Mucosa of descending colon (tissue), 3 donors: Measurements from ENCODE around the gene EFHC1. TPM values are rescaled to one million over a fixed set of nuclear protein-coding genes. Genes with fewer than 3 reads are reported as not detected.

Experiments used
- ATAC-seq: fragments of 200-7000 bp; cut with Tn5 transposase; one replicate; pipeline ENCODE4 v1.9.1; 2020; ENCODE audit warnings: mild to moderate bottlenecking, moderate library complexity
- DNase-seq, 3 donors: peaks; one replicate each; pipeline ENCODE4 v3.0.0-alpha.2; 2020
- H3K36me3 ChIP-seq: fragments of 200-600 bp; one replicate; pipeline ENCODE4 v1.8.0; 2021; ENCODE audit warnings: low read depth, mild to moderate bottlenecking
- H3K4me1 ChIP-seq: fragments of 200-600 bp; one replicate; pipeline ENCODE4 v1.8.0; 2021; ENCODE audit warnings: low read depth, mild to moderate bottlenecking
- H3K4me3 ChIP-seq: fragments of 200-600 bp; one replicate; pipeline ENCODE4 v1.8.0; 2021; ENCODE audit warnings: mild to moderate bottlenecking
- H3K9me3 ChIP-seq: fragments of 200-600 bp; one replicate; pipeline ENCODE4 v1.8.0; 2021; ENCODE audit warnings: mild to moderate bottlenecking
- intact Hi-C, 2 donors: fragments of 100-400 bp; cut with DNase I in 1 of 2; cut with micrococcal nuclease in 1 of 2; formaldehyde crosslinking; loops; one replicate each; pipeline versions ENCODE4 v1.11.0 to v1.11.1; 2022; cut with DNase I, micrococcal nuclease
- total RNA-seq, 3 donors: library from RNA; stranded (reverse); fragmentation: NEBNext Ultra II Directional in 2 of 3; extraction: Animal tissue kit (Norgen Biotek cat#: 25700) in 2 of 3; gene quantifications; one replicate each; pipeline versions ENCODE4 v1.2.1 to v1.2.4, GENCODE V29; 2021 to 2023
- TF ChIP-seq, protein P1 (sequence below): fragments of 200-600 bp; IDR thresholded peaks from one replicate; pipeline ENCODE4 v1.8.0; 2022; ENCODE audit warnings: antibody characterized with exemption, mild to moderate bottlenecking
- donor health status: DM: no; HTN: no; CAD: no; lungs with moderate emphysema.
- donor health status: DM: no; HTN: no; CAD: no.
- donor health status: DM: no; HTN: yes; CAD: no.

The EFHC1 gene
- total RNA-seq, 3 donors from 2014 or later = 10.8 to 22.2 (median 20.5) TPM

- ATAC-seq = no peak
- TF ChIP-seq, protein P1, sequence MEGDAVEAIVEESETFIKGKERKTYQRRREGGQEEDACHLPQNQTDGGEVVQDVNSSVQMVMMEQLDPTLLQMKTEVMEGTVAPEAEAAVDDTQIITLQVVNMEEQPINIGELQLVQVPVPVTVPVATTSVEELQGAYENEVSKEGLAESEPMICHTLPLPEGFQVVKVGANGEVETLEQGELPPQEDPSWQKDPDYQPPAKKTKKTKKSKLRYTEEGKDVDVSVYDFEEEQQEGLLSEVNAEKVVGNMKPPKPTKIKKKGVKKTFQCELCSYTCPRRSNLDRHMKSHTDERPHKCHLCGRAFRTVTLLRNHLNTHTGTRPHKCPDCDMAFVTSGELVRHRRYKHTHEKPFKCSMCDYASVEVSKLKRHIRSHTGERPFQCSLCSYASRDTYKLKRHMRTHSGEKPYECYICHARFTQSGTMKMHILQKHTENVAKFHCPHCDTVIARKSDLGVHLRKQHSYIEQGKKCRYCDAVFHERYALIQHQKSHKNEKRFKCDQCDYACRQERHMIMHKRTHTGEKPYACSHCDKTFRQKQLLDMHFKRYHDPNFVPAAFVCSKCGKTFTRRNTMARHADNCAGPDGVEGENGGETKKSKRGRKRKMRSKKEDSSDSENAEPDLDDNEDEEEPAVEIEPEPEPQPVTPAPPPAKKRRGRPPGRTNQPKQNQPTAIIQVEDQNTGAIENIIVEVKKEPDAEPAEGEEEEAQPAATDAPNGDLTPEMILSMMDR = no peak
- Histone ChIP-seq H3K36me3 (no peaks in the 10 kb centered on the region), H3K4me3 (no peak overlapping the region), H3K9me3 (no peaks in the 10 kb centered on the region), H3K4me1 (peaks cover 66% of the 10 kb centered on the region)
- intact Hi-C loops = no loop called here
- DNase-seq = no peak
Measured at GRCh38 chr6:52548999-52549398, 128.9 kb downstream of the EFHC1 start.

GRCh38 chr6:52549428-52549827, 129.3 kb downstream of the EFHC1 start:
- TF ChIP-seq, protein P1 = no peak
- no peak overlapping the region for H3K4me3 ChIP-seq
- H3K4me1 ChIP-seq = peaks cover 65% of the 10 kb centered on the region
- no peak for DNase-seq
- H3K9me3 ChIP-seq = no peaks in the 10 kb centered on the region
- H3K36me3 ChIP-seq = no peaks in the 10 kb centered on the region
- ATAC-seq = no peak
- intact Hi-C loops = no loop called here

DNA sequence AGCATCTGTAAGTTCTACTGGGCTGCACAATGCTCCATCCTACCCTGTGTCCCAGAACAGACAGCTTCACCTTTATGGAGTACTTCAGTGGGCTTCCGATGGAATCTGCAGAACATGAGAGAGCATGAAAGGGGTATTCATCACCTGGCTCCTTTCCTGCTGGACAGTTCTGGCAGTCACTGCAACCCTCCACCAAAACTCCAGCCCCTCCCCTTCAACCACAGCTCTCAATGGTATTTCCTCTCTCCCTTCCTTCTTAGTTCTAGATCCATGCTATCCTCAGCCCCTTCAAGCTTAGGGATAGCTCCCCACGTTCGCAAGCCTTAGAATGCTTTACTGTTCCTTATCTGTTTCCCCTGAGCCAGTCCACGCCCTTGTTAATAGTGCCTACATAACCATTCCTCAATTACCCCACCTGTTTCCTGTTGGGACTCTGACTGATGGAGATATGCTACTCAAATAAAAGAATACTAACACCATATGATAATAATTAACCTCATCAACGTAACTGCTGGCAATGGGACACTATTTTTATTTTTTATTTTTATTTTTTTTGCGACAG, 130.0 kb downstream of the EFHC1 start:
- intact Hi-C loops = no loop called here
- DNase-seq (no peak), ATAC-seq (peak; percentile 80)
- Histone ChIP-seq H3K9me3 (no peaks in the 10 kb centered on the region), H3K4me1 (peaks cover 59% of the 10 kb centered on the region), H3K4me3 (no peak overlapping the region), H3K36me3 (no peaks in the 10 kb centered on the region)
- TF ChIP-seq, protein P1 = no peak

- TF ChIP-seq, protein P1 = no peak
- ATAC-seq = no peak
- intact Hi-C loops = no loop called here
- Histone ChIP-seq H3K36me3 (no peaks in the 10 kb centered on the region), H3K9me3 (no peaks in the 10 kb centered on the region), H3K4me1 (peaks cover 58% of the 10 kb centered on the region), H3K4me3 (no peak overlapping the region)
- no peak for DNase-seq
Measured at GRCh38 chr6:52550870-52551269, 130.7 kb downstream of the EFHC1 start.

- intact Hi-C loops = no loop called here
- H3K9me3 ChIP-seq = no peaks in the 10 kb centered on the region
- ATAC-seq (peak; percentile 55), DNase-seq (peak; percentile 53 to 67 (median 66))
- no peak overlapping the region for H3K4me3 ChIP-seq
- peaks cover 57% of the 10 kb centered on the region for H3K4me1 ChIP-seq
- TF ChIP-seq, protein P1 = no peak
- H3K36me3 ChIP-seq = no peaks in the 10 kb centered on the region
Measured at GRCh38 chr6:52551483-52552277, 131.5 kb downstream of the EFHC1 start.
